Lung (tissue), 12 donors: ENCODE data around the gene PDCD5. TPM values are rescaled to one million over a fixed set of nuclear protein-coding genes. Genes with fewer than 3 reads are reported as not detected.

Experiments
- ATAC-seq: fragments of 200-7000 bp; cut with Tn5 transposase; one replicate; pipeline ENCODE4 v1.9.1; 2020; ENCODE audit warnings: moderate number of reproducible peaks; ENCODE audit not compliant: insufficient read depth, low FRiP score
- DNase-seq, 3 donors: peaks; one replicate each; pipeline ENCODE4 v3.0.0-alpha.2; 2013 to 2017
- H3K27ac ChIP-seq, 2 donors: one replicate each; pipeline ENCODE4 v1.5.1; 2013; ENCODE audit warnings: mild to moderate bottlenecking in 2 of 2, moderate library complexity in 2 of 2, control low read depth in 1 of 2, inconsistent platforms in 1 of 2, low read depth in 1 of 2, low read length in 1 of 2
- H3K27me3 ChIP-seq, 3 donors: one replicate each; pipeline ENCODE4 v1.5.1; 2013; ENCODE audit warnings: low read length in 2 of 3; ENCODE audit not compliant: control insufficient read depth in 3 of 3, insufficient read depth in 3 of 3
- H3K36me3 ChIP-seq, 4 donors: one replicate each; pipeline ENCODE4 v1.5.1; 2013; ENCODE audit warnings: low read length in 4 of 4, mild to moderate bottlenecking in 1 of 4, moderate library complexity in 1 of 4; ENCODE audit not compliant: control insufficient read depth in 4 of 4, insufficient read depth in 4 of 4
- H3K4me1 ChIP-seq, 5 donors: one replicate each; pipeline ENCODE4 v1.5.1; 2013; ENCODE audit warnings: low read length in 5 of 5, mild to moderate bottlenecking in 2 of 5, moderate library complexity in 1 of 5; ENCODE audit not compliant: control insufficient read depth in 5 of 5, insufficient read depth in 5 of 5
- H3K4me3 ChIP-seq: one replicate; pipeline ENCODE4 v1.5.1; 2013; ENCODE audit warnings: mild to moderate bottlenecking, control low read depth, moderate library complexity
- H3K9ac ChIP-seq, 2 donors: one replicate each; pipeline ENCODE4 v1.5.1; 2013; ENCODE audit warnings: low read length in 2 of 2, control low read depth in 1 of 2; ENCODE audit not compliant: insufficient read depth in 1 of 2
- H3K9me3 ChIP-seq, 4 donors: one replicate each; pipeline ENCODE4 v1.5.1; 2013; ENCODE audit warnings: low read length in 3 of 4, mild to moderate bottlenecking in 1 of 4, moderate library complexity in 1 of 4; ENCODE audit not compliant: control insufficient read depth in 4 of 4, insufficient read depth in 3 of 4
- CTCF ChIP-seq: IDR thresholded peaks from 2 replicates; pipeline ENCODE4 v1.5.1; 2012; ENCODE audit warnings: mild to moderate bottlenecking; ENCODE audit errors: control extremely low read depth, extremely low read depth
- WGBS, 2 donors: extraction: QIAGEN DNeasy Blood & Tissue Kit; methylation state at CpG; one replicate each; pipeline ENCODE4 v1.1.7; 2013; 5-methylcytosine and 5-hydroxymethylcytosine counted together
- polyA plus RNA-seq, 2 donors: library from polyadenylated mRNA; stranded (reverse); fragments of 200-250 nt; gene quantifications; one replicate each; pipeline ENCODE4 v1.2.1, GENCODE V29; 2013
- total RNA-seq, 2 donors: library from RNA; depleted of rRNA in 1 of 2; stranded (reverse); fragments of >200 nt in 1 of 2; gene quantifications; one replicate each; pipeline ENCODE4 v1.2.1, GENCODE V29; 2014 to 2021
- donor health status: control.
- donor health status: control.
- donor health status: Bipolar disorder and iron deficiency.
- donor health status: healthy.
- donor health status: DM: yes; HTN: yes; CAD: no.

PDCD5 gene
- total and polyA plus RNA-seq, 4 donors = 38.6 to 147 (median 87.0) TPM

DNA sequence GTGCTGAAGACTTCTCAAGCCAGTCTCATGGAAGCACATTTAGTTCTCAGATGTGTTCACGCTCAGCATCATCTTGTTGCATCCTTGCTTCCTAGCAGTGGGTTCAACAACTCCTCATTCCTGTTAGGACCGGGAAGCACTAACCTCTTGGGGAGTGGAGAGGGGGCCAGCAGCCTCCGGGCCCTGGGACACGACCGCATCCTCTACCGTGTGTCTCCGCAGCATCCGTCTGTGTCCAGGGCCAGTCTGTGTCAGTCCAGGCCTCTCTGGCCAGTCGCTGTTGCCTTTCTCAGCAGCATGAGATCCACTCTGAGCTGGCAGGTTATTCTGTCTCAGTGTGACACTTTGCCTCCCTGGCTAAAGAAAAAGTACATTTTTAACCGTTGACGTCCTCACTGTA, 17.0 kb downstream of the PDCD5 start:
- H3K36me3 ChIP-seq = peaks cover 29 to 51% (median 33%) of the 10 kb centered on the region in 4 donors
- H3K4me3 ChIP-seq = no peak overlapping the region
- no peak overlapping the region for H3K9ac ChIP-seq
- WGBS, 2 donors = 95 to 96% methylated on average over 11 of the region's 11 CpGs
- ATAC-seq (no peak), DNase-seq (no peak)
- no peaks in the 10 kb centered on the region for H3K9me3 ChIP-seq
- no peaks in the 10 kb centered on the region for H3K27me3 ChIP-seq
- H3K4me1 ChIP-seq = no peaks in the 10 kb centered on the region
- TF ChIP-seq CTCF = no peak
- H3K27ac ChIP-seq = peak overlapping the region in 1 of 2 donors; percentile 29

GRCh38 chr19:32599258-32599657, 18.3 kb downstream of the PDCD5 start:
- Histone ChIP-seq H3K4me3 (no peak overlapping the region), H3K27ac (no peak overlapping the region), H3K4me1 (no peaks in the 10 kb centered on the region), H3K9ac (no peak overlapping the region), H3K36me3 (peaks cover 30 to 51% (median 40%) of the 10 kb centered on the region in 4 donors), H3K9me3 (no peaks in the 10 kb centered on the region), H3K27me3 (no peaks in the 10 kb centered on the region)
- WGBS, 2 donors = 92 to 96% methylated on average over 6 of the region's 6 CpGs
- TF ChIP-seq CTCF = no peak
- DNase-seq (no peak), ATAC-seq (no peak)

GRCh38 chr19:32599736-32600157, 18.8 kb downstream of the PDCD5 start:
- H3K4me3 ChIP-seq = no peak overlapping the region
- peak; percentile 61 for TF ChIP-seq CTCF
- no peaks in the 10 kb centered on the region for H3K9me3 ChIP-seq
- H3K36me3 ChIP-seq = peaks cover 30 to 48% (median 37%) of the 10 kb centered on the region in 4 donors
- H3K27me3 ChIP-seq = no peaks in the 10 kb centered on the region
- WGBS, 2 donors = 12 to 17% methylated on average over 2 of the region's 2 CpGs
- no peak overlapping the region for H3K27ac ChIP-seq
- ATAC-seq (no peak), DNase-seq (peak; percentile 26 to 63 (median 44))
- H3K9ac ChIP-seq = no peak overlapping the region
- H3K4me1 ChIP-seq = no peaks in the 10 kb centered on the region

GRCh38 chr19:32603961-32604360, 23.0 kb downstream of the PDCD5 start:
- TF ChIP-seq CTCF = no peak
- Histone ChIP-seq H3K4me1 (no peaks in the 10 kb centered on the region), H3K36me3 (peaks cover 16 to 39% (median 27%) of the 10 kb centered on the region in 4 donors), H3K9ac (no peak overlapping the region), H3K27ac (no peak overlapping the region), H3K9me3 (no peaks in the 10 kb centered on the region), H3K4me3 (no peak overlapping the region), H3K27me3 (no peaks in the 10 kb centered on the region)
- DNase-seq = no peak
- ATAC-seq = no peak
- WGBS, 2 donors = 98% methylated on average over 14 of the region's 14 CpGs
